ENCODE measurements around the gene ABHD6.
"Not testable (repeated sequence)": the region's sequence is repeated elsewhere in the genome, so short reads cannot be mapped to it uniquely, and the experiment has no call there.

Gene ABHD6

GRCh38 chr3:58261954-58262666 is 24.5 kb downstream of the ABHD6 start:
- no peak for DNase-seq
- in situ Hi-C loops (cut with MboI; ENCODE audit: low pct_unique_long_range_greater_than_20kb, low sequenced_read_pairs) = no loop called here

- DNase-seq = no peak
- in situ Hi-C loops (cut with MboI; ENCODE audit: low pct_unique_long_range_greater_than_20kb, low sequenced_read_pairs) = no loop called here
Observed at GRCh38 chr3:58266577-58266976, 29.0 kb downstream of the ABHD6 start.

GRCh38 chr3:58267543-58267942 is 30.0 kb downstream of the ABHD6 start:
- in situ Hi-C loops (cut with MboI; ENCODE audit: low pct_unique_long_range_greater_than_20kb, low sequenced_read_pairs); DNase-seq: not testable (repeated sequence)

- in situ Hi-C loops (cut with MboI; ENCODE audit: low pct_unique_long_range_greater_than_20kb, low sequenced_read_pairs) = no loop called here
- no peak for DNase-seq
Observed at GRCh38 chr3:58269356-58269755, 31.8 kb downstream of the ABHD6 start.

- in situ Hi-C loops (cut with MboI; ENCODE audit: low pct_unique_long_range_greater_than_20kb, low sequenced_read_pairs) = no loop called here
- no peak for DNase-seq
Observed at GRCh38 chr3:58270485-58270884, 32.9 kb downstream of the ABHD6 start.

GRCh38 chr3:58271901-58272501 is 34.4 kb downstream of the ABHD6 start:
- peak; percentile 23 for DNase-seq
- in situ Hi-C loops (cut with MboI; ENCODE audit: low pct_unique_long_range_greater_than_20kb, low sequenced_read_pairs) = no loop called here

GRCh38 chr3:58272891-58273290 is 35.3 kb downstream of the ABHD6 start:
- in situ Hi-C loops (cut with MboI; ENCODE audit: low pct_unique_long_range_greater_than_20kb, low sequenced_read_pairs) = no loop called here
- DNase-seq = no peak

- DNase-seq; in situ Hi-C loops (cut with MboI; ENCODE audit: low pct_unique_long_range_greater_than_20kb, low sequenced_read_pairs): not testable (repeated sequence)
Observed at GRCh38 chr3:58273362-58273761, 35.8 kb downstream of the ABHD6 start.

- in situ Hi-C loops (cut with MboI; ENCODE audit: low pct_unique_long_range_greater_than_20kb, low sequenced_read_pairs) = no loop called here
- DNase-seq = no peak
Observed at GRCh38 chr3:58274027-58274614, 36.5 kb downstream of the ABHD6 start.

- DNase-seq = no peak
- in situ Hi-C loops (cut with MboI; ENCODE audit: low pct_unique_long_range_greater_than_20kb, low sequenced_read_pairs) = no loop called here
Observed at GRCh38 chr3:58281069-58281468, 43.5 kb downstream of the ABHD6 start.

GRCh38 chr3:58285334-58285733 is 47.7 kb downstream of the ABHD6 start:
- no peak for DNase-seq
- in situ Hi-C loops (cut with MboI; ENCODE audit: low pct_unique_long_range_greater_than_20kb, low sequenced_read_pairs) = no loop called here

- in situ Hi-C loops (cut with MboI; ENCODE audit: low pct_unique_long_range_greater_than_20kb, low sequenced_read_pairs) = no loop called here
Observed at GRCh38 chr3:58287354-58287753, 49.8 kb downstream of the ABHD6 start.

GRCh38 chr3:58288011-58288728 is 50.6 kb downstream of the ABHD6 start:
- in situ Hi-C loops (cut with MboI; ENCODE audit: low pct_unique_long_range_greater_than_20kb, low sequenced_read_pairs) = no loop called here
- no peak for DNase-seq

More at GRCh38 chr3:58287354-58287753, 49.8 kb downstream of the ABHD6 start:
- DNase-seq = no peak

GRCh38 chr3:58288964-58289613 is 51.5 kb downstream of the ABHD6 start:
- DNase-seq; in situ Hi-C loops (cut with MboI; ENCODE audit: low pct_unique_long_range_greater_than_20kb, low sequenced_read_pairs): not testable (repeated sequence)

- in situ Hi-C loops (cut with MboI; ENCODE audit: low pct_unique_long_range_greater_than_20kb, low sequenced_read_pairs) = loop anchor here (10.0 kb wide), 1 partner anchor 106 kb away; no protein-coding TSS in a partner anchor
- DNase-seq = not testable (repeated sequence)
Observed at GRCh38 chr3:58290446-58290845, 52.9 kb downstream of the ABHD6 start.

GRCh38 chr3:58291671-58292338 is 54.2 kb downstream of the ABHD6 start:
- DNase-seq = no peak
- in situ Hi-C loops (cut with MboI; ENCODE audit: low pct_unique_long_range_greater_than_20kb, low sequenced_read_pairs) = loop anchor here (10.0 kb wide), 1 partner anchor 107 kb away; no protein-coding TSS in a partner anchor

- DNase-seq = no peak
- in situ Hi-C loops (cut with MboI; ENCODE audit: low pct_unique_long_range_greater_than_20kb, low sequenced_read_pairs) = loop anchor here (10.0 kb wide), 1 partner anchor 108 kb away; no protein-coding TSS in a partner anchor
Observed at GRCh38 chr3:58292866-58293265, 55.3 kb downstream of the ABHD6 start.

- in situ Hi-C loops (cut with MboI; ENCODE audit: low pct_unique_long_range_greater_than_20kb, low sequenced_read_pairs) = loop anchor here (10.0 kb wide), 1 partner anchor 109 kb away; no protein-coding TSS in a partner anchor
- DNase-seq = no peak
Observed at GRCh38 chr3:58293516-58293915, 55.9 kb downstream of the ABHD6 start.
